Ecto neural progenitor cell (in vitro differentiated cells): ENCODE data around the gene KATNAL1.

Source experiments
- DNase-seq: peaks from one replicate; pipeline ENCODE4 v3.0.0-alpha.2; 2018; ENCODE audit warnings: low spot score

Gene KATNAL1

GRCh38 chr13:30332456-30333143 is 25.2 kb upstream of the KATNAL1 start:
- no peak for DNase-seq

GRCh38 chr13:30331331-30331771 is 24.0 kb upstream of the KATNAL1 start:
- DNase-seq, result no peak

GRCh38 chr13:30329009-30329585 is 21.7 kb upstream of the KATNAL1 start:
- no peak for DNase-seq

GRCh38 chr13:30325668-30326067 is 18.3 kb upstream of the KATNAL1 start:
- DNase-seq, result no peak

GRCh38 chr13:30323524-30323923 is 16.2 kb upstream of the KATNAL1 start:
- DNase-seq, result no peak

- DNase-seq, result no peak
Observed at GRCh38 chr13:30322428-30322827, 15.1 kb upstream of the KATNAL1 start.

- DNase-seq, result no peak
Observed at GRCh38 chr13:30321256-30321655, 13.9 kb upstream of the KATNAL1 start.

GRCh38 chr13:30319655-30320054 is 12.3 kb upstream of the KATNAL1 start:
- no peak for DNase-seq

GRCh38 chr13:30319130-30319529 is 11.8 kb upstream of the KATNAL1 start:
- DNase-seq, result no peak

GRCh38 chr13:30318026-30318425 is 10.7 kb upstream of the KATNAL1 start:
- DNase-seq, result no peak

- DNase-seq, result no peak
Observed at GRCh38 chr13:30314562-30314961, 7.2 kb upstream of the KATNAL1 start.

GRCh38 chr13:30314069-30314468 is 6.7 kb upstream of the KATNAL1 start:
- DNase-seq, result no peak

GRCh38 chr13:30313311-30313710 is 6.0 kb upstream of the KATNAL1 start:
- DNase-seq, result no peak

- no peak for DNase-seq
Observed at GRCh38 chr13:30312904-30313303, 5.6 kb upstream of the KATNAL1 start.

- no peak for DNase-seq
Observed at GRCh38 chr13:30308548-30308947, 1.2 kb upstream of the KATNAL1 start.

GRCh38 chr13:30307971-30308290 is 580 bp upstream of the KATNAL1 start:
- no peak for DNase-seq

- peak; percentile 96 for DNase-seq
Observed at GRCh38 chr13:30306762-30307193, 573 bp downstream of the KATNAL1 start.

- no peak for DNase-seq
Observed at GRCh38 chr13:30305456-30305970, 1.8 kb downstream of the KATNAL1 start.

- no peak for DNase-seq
Observed at GRCh38 chr13:30303269-30303668, 4.1 kb downstream of the KATNAL1 start.

- DNase-seq, result no peak
Observed at GRCh38 chr13:30301827-30302226, 5.5 kb downstream of the KATNAL1 start.

- no peak for DNase-seq
Observed at GRCh38 chr13:30300596-30300995, 6.8 kb downstream of the KATNAL1 start.

GRCh38 chr13:30299786-30300185 is 7.6 kb downstream of the KATNAL1 start:
- no peak for DNase-seq

GRCh38 chr13:30295116-30295515 is 12.2 kb downstream of the KATNAL1 start:
- no peak for DNase-seq

- no peak for DNase-seq
Observed at GRCh38 chr13:30294004-30294403, 13.3 kb downstream of the KATNAL1 start.
